HepG2 (cell line): ENCODE results near the gene AKAP6.

Experiments
- AGO1 ChIP-seq: fragments of 200-400 bp; formaldehyde crosslinking; IDR thresholded peaks from 2 replicates; pipeline ENCODE4 v1.6.1; 2017; ENCODE audit warnings: mild to moderate bottlenecking, low read depth, low read length, moderate library complexity; ENCODE audit not compliant: poor library complexity, severe bottlenecking
- CTCF ChIP-seq: sonication (generic); formaldehyde crosslinking; IDR thresholded peaks from 2 replicates; pipeline ENCODE4 v1.5.0; 2020; ENCODE audit warnings: mild to moderate bottlenecking, missing genetic modification reagents, moderate library complexity
- EZH2 ChIP-seq: conservative IDR thresholded peaks from 2 replicates; pipeline ENCODE4 v1.6.1; 2012; ENCODE audit warnings: mild to moderate bottlenecking, low read depth, low read length, moderate library complexity
- HMGA1 ChIP-seq: sonication (generic); formaldehyde crosslinking; conservative IDR thresholded peaks from 2 replicates; pipeline ENCODE4 v1.4.0; 2020; ENCODE audit warnings: missing genetic modification reagents
- HMGXB4 ChIP-seq, 2 experiments: sonication (generic) in 1 of 2; formaldehyde crosslinking in 1 of 2; IDR thresholded peaks; 2 replicates each; pipeline versions ENCODE4 v1.4.0 to v1.6.1; 2018 to 2020; ENCODE audit warnings: missing genetic modification reagents in 2 of 2, borderline replicate concordance in 1 of 2, low read depth in 1 of 2, mild to moderate bottlenecking in 1 of 2, missing biosample characterization in 1 of 2
- MTF2 ChIP-seq: sonication (generic); formaldehyde crosslinking; IDR thresholded peaks from 2 replicates; pipeline ENCODE4 v1.5.0; 2020; ENCODE audit warnings: missing genetic modification reagents, borderline replicate concordance
- NAIF1 ChIP-seq: sonication (generic); formaldehyde crosslinking; IDR thresholded peaks from 2 replicates; pipeline ENCODE4 v1.5.0; 2020; ENCODE audit warnings: mild to moderate bottlenecking, missing genetic modification reagents, borderline replicate concordance
- SOX5 ChIP-seq: IDR thresholded peaks from 2 replicates; pipeline ENCODE4 v1.6.1; 2016; ENCODE audit warnings: borderline replicate concordance
- SUZ12 ChIP-seq: fragments of 150-350 bp; IDR thresholded peaks from 2 replicates; pipeline ENCODE4 v1.6.1; 2014; ENCODE audit warnings: low read depth, low read length
- ZNF251 ChIP-seq: sonication (generic); formaldehyde crosslinking; IDR thresholded peaks from 2 replicates; pipeline ENCODE4 v1.9.0; 2021; ENCODE audit warnings: mild to moderate bottlenecking, missing genetic modification reagents

- no peak for TF ChIP-seq HMGA1 (CRISPR knock-in tag)
- TF ChIP-seq ZNF251, result no peak
- no peak for TF ChIP-seq CTCF (CRISPR knock-in tag)
- no peak for TF ChIP-seq EZH2
- TF ChIP-seq SUZ12, result no peak
- no peak for TF ChIP-seq AGO1
- TF ChIP-seq MTF2 (CRISPR knock-in tag), result no peak
- no peak for TF ChIP-seq SOX5 (CRISPR knock-in tag)
- TF ChIP-seq HMGXB4 (CRISPR knock-in tag; IDR thresholded peaks at IDR 0.05; ENCODE audit: borderline replicate concordance in 1 of 2, low read depth in 1 of 2), result no peak
- no peak for TF ChIP-seq NAIF1 (CRISPR knock-in tag)
These were observed 328.0 kb downstream of the AKAP6 start for GRCh38 chr14:32657081-32657480.
